OCI-M2 (cell line): ENCODE measurements around the gene FAM186B.

ENCODE experiments used
- DNase-seq: peaks from one replicate; lab custom pipeline; 2025; ENCODE audit not compliant: unreplicated experiment; lab: John Stamatoyannopoulos, UW

FAM186B gene

GRCh38 chr12:49577589-49578315 is 27.7 kb downstream of the FAM186B start:
- DNase-seq = no peak

- no peak for DNase-seq
Measured at GRCh38 chr12:49568442-49569162, 36.8 kb downstream of the FAM186B start.

- peak; percentile 69 for DNase-seq
Measured at GRCh38 chr12:49567611-49568441, 37.6 kb downstream of the FAM186B start, which contains the start of gene MCRS1. Gene MCRS1 (minus strand): TSS chr12:49568142. CDS start chr12:49566731, 1,411 bp downstream.

- DNase-seq = no peak
Measured at GRCh38 chr12:49567302-49567610, 38.2 kb downstream of the FAM186B start.

GRCh38 chr12:49566361-49566760 is 39.1 kb downstream of the FAM186B start:
- DNase-seq = no peak

GRCh38 chr12:49565406-49566265 is 39.8 kb downstream of the FAM186B start:
- DNase-seq = no peak

GRCh38 chr12:49564686-49565405 is 40.6 kb downstream of the FAM186B start:
- DNase-seq = no peak

GRCh38 chr12:49563951-49564685 is 41.3 kb downstream of the FAM186B start:
- DNase-seq = no peak

- DNase-seq = no peak
Measured at GRCh38 chr12:49562831-49563230, 42.6 kb downstream of the FAM186B start.

- no peak for DNase-seq
Measured at GRCh38 chr12:49562233-49562632, 43.2 kb downstream of the FAM186B start.

GRCh38 chr12:49560695-49561094 is 44.7 kb downstream of the FAM186B start:
- no peak for DNase-seq

- no peak for DNase-seq
Measured at GRCh38 chr12:49559011-49559675, 46.3 kb downstream of the FAM186B start.

GRCh38 chr12:49558526-49558925 is 46.9 kb downstream of the FAM186B start:
- no peak for DNase-seq

GRCh38 chr12:49557917-49558215 is 47.6 kb downstream of the FAM186B start:
- DNase-seq = no peak

- DNase-seq = no peak
Measured at GRCh38 chr12:49557187-49557916, 48.1 kb downstream of the FAM186B start.

- DNase-seq = no peak
Measured at GRCh38 chr12:49556391-49557186, 48.9 kb downstream of the FAM186B start.

- DNase-seq = no peak
Measured at GRCh38 chr12:49555631-49556390, 49.6 kb downstream of the FAM186B start.
